Hematopoietic multipotent progenitor cell treated with erythropoietin and hydrocortisone succinate and interleukin-3 and kit ligand, for 6 days (in vitro differentiated cells): Measurements from ENCODE around the gene CDC42BPB.

ENCODE experiments used
- DNase-seq: peaks from one replicate; pipeline ENCODE4 v3.0.0-alpha.2; 2015

CDC42BPB gene, protein sequence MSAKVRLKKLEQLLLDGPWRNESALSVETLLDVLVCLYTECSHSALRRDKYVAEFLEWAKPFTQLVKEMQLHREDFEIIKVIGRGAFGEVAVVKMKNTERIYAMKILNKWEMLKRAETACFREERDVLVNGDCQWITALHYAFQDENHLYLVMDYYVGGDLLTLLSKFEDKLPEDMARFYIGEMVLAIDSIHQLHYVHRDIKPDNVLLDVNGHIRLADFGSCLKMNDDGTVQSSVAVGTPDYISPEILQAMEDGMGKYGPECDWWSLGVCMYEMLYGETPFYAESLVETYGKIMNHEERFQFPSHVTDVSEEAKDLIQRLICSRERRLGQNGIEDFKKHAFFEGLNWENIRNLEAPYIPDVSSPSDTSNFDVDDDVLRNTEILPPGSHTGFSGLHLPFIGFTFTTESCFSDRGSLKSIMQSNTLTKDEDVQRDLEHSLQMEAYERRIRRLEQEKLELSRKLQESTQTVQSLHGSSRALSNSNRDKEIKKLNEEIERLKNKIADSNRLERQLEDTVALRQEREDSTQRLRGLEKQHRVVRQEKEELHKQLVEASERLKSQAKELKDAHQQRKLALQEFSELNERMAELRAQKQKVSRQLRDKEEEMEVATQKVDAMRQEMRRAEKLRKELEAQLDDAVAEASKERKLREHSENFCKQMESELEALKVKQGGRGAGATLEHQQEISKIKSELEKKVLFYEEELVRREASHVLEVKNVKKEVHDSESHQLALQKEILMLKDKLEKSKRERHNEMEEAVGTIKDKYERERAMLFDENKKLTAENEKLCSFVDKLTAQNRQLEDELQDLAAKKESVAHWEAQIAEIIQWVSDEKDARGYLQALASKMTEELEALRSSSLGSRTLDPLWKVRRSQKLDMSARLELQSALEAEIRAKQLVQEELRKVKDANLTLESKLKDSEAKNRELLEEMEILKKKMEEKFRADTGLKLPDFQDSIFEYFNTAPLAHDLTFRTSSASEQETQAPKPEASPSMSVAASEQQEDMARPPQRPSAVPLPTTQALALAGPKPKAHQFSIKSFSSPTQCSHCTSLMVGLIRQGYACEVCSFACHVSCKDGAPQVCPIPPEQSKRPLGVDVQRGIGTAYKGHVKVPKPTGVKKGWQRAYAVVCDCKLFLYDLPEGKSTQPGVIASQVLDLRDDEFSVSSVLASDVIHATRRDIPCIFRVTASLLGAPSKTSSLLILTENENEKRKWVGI (N-terminal part only)

DNA sequence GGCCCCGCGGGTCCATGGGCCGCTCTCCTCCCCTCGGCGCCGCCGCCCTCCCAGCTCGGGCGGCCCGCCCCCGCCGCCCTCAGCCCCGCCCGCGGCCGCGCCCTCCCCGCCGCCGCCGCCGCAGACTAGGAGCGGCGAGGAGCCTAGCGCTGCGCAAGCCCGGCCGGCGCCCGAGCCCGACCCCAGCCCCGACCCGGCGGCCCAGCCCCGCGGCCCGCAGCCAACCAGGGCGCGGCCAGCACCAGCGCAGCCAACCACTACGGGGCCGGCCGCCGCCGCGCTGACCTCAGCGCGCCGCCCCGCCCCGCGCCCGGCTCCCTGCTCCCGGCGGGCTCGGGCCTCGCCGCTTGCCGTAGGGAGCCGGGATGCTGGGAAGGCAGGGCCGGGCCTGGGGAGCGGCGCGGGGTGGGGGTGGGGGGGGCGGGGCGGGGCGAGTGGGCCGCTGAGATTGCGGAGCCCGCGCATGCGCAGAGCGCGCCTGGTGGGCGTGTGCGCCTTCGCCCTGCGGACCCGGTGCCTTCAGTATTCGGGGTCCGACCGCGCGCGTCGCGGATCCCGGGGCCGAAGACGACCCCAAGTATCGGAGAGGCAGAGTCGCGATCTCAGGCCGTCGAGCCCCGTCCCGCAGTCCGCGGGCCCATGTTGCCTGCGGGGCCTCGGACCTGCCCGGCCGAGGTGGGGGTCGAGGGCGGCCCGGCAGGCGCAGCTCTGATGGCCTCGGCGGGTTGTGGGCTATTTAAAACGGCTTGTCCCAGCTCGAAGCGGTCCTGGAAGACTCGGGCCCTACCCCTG is at the start of gene CDC42BPB:
Gene CDC42BPB (minus strand): TSS at position 178 of the 792 bp plus-strand sequence. CDS start 376 bp downstream, outside the sequence.
- DNase-seq: peak; percentile 79

DNA sequence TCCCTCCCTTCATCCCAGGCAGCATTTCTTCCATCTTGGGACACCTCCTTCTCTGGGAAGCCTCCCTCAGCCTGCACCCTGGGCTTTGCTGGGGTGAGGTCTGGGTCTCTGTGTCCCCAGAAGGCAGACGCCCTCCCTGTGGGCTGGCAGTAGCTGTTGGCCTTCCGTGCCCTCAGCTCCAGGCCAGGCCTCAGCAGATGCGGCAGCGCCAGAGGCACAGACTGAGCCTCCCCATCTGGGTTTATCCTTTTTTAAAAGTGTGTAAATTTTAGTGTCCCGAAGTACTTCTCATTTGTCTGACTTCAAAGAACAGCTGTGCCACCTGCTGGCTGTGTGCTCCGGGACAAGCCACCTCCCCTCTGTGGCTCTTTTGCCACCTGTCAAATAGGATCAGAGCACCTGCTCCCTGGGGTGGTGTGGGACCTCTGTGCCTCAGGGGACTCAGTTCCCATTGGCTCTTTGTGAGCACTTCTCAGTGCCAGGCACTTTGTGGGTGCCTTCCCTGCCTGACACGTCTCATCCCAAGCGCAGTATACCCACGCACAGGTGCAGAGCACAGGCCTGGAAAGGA is 48.3 kb upstream of the CDC42BPB start:
- DNase-seq: peak; percentile 44

DNA sequence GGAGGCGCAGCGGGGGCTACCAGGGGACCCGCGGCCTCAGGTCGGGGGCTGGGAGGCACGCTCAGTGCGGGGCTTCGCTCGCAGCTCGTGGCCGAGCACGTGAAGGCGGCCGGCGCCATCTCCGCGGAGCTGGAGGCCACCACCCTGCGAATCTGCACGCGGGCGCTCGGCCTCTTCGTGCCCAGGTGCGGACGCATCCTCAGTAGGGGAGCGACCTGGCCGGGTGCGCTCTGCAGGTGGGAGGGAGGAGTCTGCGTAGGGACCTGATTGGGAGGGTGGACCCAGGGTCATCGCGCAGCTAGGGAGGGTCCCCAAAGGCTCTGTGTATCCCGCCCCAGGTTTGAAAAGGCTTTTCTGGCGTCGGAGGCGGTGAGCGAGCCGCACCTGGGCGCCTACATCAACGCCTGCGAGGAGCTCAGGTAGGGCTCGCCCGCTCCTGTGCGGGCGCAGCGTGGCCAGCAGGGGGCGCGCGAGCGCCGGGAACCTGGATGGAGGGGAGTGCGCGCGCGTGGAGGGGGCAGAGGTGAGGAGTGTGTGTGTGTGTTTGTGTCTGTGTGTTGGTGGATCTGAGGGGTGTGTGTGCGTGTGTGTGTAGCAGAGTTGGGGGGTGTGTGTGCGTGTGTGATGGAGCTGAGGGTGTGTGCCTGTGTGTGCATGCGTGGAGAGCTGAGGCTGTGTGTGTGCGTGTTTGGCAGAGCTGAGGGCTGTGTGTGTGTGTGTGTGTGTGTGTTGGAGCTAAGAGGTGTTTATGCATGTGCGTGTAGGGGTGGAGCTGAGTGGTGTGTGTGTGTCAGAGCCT is 47.5 kb upstream of the CDC42BPB start:
- DNase-seq: peak; percentile 65

- DNase-seq: no peak
Measured at GRCh38 chr14:103104389-103104653, 47.0 kb upstream of the CDC42BPB start.

- DNase-seq: peak; percentile 56
Measured at GRCh38 chr14:103103461-103104388, 46.4 kb upstream of the CDC42BPB start.

GRCh38 chr14:103102689-103103260 is 45.4 kb upstream of the CDC42BPB start:
- no peak for DNase-seq

GRCh38 chr14:103101963-103102688 is 44.8 kb upstream of the CDC42BPB start:
- no peak for DNase-seq

- no peak for DNase-seq
Measured at GRCh38 chr14:103101257-103101962, 44.1 kb upstream of the CDC42BPB start.

DNA sequence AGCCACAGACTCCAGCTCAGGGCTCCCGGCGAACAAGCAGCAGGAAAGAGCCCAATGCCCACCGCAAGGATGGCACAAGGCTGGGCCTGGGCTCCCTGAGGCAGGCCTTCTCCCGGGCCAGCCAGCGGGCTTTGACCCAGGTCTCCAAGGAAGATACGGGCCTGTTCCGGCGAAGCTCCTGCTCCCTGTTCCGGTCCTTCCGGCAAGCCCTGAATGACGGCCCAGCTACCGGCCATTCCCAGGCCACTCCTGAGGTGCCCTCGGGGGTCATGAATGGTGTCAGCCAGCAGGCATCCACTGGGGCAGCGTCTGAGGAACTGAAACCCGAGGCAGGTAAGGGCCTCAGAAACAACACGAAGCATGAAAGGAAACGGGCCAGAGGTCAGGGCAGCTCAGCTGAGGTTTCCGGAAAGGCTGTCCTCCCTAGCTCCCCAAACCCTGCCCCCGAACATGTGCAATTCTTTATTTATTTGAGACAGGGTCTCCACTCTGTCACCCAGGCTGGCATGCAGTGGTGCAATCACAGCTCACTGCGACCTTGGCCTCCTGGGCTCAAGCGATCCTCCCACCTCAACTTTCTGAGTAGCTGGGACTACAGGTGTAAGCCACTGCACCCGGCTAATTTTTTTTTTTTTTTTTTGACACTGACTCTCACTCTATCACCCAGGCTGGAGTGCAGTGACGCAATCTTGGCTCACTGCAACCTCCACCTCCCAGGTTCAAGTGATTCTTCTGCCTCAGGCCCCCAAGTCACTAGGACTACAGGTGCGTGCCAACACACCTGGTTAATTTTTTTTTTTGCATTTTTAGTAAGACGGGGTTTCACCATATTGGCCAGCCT is 43.2 kb upstream of the CDC42BPB start:
- no peak for DNase-seq

DNA sequence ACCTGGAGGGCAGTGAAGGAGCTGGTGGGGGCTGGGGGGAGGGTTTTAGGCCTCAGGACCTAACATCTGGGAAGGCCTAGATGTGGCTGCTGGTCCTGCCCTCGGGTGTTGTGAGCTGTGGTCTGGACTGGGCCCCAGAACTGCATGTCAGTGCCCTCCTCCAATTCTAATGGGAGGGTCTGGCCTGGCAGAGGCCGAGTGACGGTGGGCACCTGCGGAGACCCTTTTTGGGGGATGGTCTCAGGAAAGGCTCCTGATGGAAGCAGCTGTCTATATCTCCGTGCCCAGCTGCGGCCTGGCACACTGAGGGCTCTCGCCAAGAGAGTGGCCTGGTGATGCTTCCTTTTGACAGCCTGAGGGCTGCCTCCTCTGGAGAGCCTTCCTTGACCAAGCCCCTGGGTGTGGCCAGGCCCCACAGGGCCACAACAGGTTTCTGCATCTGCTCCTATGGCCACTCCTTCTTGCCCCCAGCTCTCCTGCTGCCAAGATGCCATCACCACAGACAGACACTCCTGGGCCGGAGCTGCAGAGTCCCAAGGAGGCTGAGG is 42.5 kb upstream of the CDC42BPB start:
- DNase-seq: no peak

GRCh38 chr14:103099081-103099732 is 41.9 kb upstream of the CDC42BPB start:
- DNase-seq: peak; percentile 77

GRCh38 chr14:103097994-103098957 is 40.9 kb upstream of the CDC42BPB start:
- no peak for DNase-seq

GRCh38 chr14:103097244-103097993 is 40.1 kb upstream of the CDC42BPB start:
- no peak for DNase-seq

GRCh38 chr14:103096387-103096786 is 39.0 kb upstream of the CDC42BPB start:
- DNase-seq: no peak
